WTC11 (cell line): Measurements from ENCODE around the gene SLC30A2.

Experiments used
- CBFB ChIP-seq: sonication (generic); formaldehyde crosslinking; IDR thresholded peaks from 2 replicates; pipeline ENCODE4 v1.8.1; 2022; ENCODE audit warnings: mild to moderate bottlenecking, low read depth, missing genetic modification reagents
- CTCF ChIP-seq: fragments of 200-600 bp; IDR thresholded peaks from 2 replicates; pipeline ENCODE4 v1.8.0; 2022; ENCODE audit warnings: antibody characterized with exemption
- ETV6 ChIP-seq: sonication (generic); formaldehyde crosslinking; IDR thresholded peaks from 2 replicates; pipeline ENCODE4 v1.8.1; 2022; ENCODE audit warnings: mild to moderate bottlenecking, missing genetic modification reagents
- HMGXB4 ChIP-seq: sonication (generic); formaldehyde crosslinking; IDR thresholded peaks from 2 replicates; pipeline ENCODE4 v1.8.1; 2023; ENCODE audit warnings: mild to moderate bottlenecking, moderate library complexity, missing genetic modification reagents
- NR1H2 ChIP-seq: sonication (generic); formaldehyde crosslinking; IDR thresholded peaks from 2 replicates; pipeline ENCODE4 v1.9.0; 2021; ENCODE audit warnings: mild to moderate bottlenecking, moderate library complexity, missing genetic modification reagents
- SP1 ChIP-seq: sonication (generic); formaldehyde crosslinking; conservative IDR thresholded peaks from 2 replicates; pipeline ENCODE4 v1.8.1; 2022; ENCODE audit warnings: missing genetic modification reagents
- STAT6 ChIP-seq: sonication (generic); formaldehyde crosslinking; conservative IDR thresholded peaks from 2 replicates; pipeline ENCODE4 v1.8.1; 2023; ENCODE audit warnings: mild to moderate bottlenecking, low read depth, missing genetic modification reagents, moderate library complexity
- USF1 ChIP-seq: sonication (generic); formaldehyde crosslinking; IDR thresholded peaks from 2 replicates; pipeline ENCODE4 v1.8.0; 2022; ENCODE audit warnings: mild to moderate bottlenecking, missing genetic modification reagents
- USF2 ChIP-seq: sonication (generic); formaldehyde crosslinking; IDR thresholded peaks from 2 replicates; pipeline ENCODE4 v1.8.1; 2023; ENCODE audit warnings: mild to moderate bottlenecking, missing genetic modification reagents, moderate library complexity
- ZNF138 ChIP-seq: sonication (generic); formaldehyde crosslinking; conservative IDR thresholded peaks from 2 replicates; pipeline ENCODE4 v1.8.1; 2022; ENCODE audit warnings: mild to moderate bottlenecking, moderate library complexity, missing genetic modification reagents
- ZNF423 ChIP-seq: fragments of 250-450 bp; sonication (Bioruptor Pico); IDR thresholded peaks from 2 replicates; pipeline ENCODE4 v2.1.2; 2022; ENCODE audit warnings: mild to moderate bottlenecking, moderate library complexity

GRCh38 chr1:26035203-26035958 is 10.5 kb downstream of the SLC30A2 start:
- TF ChIP-seq CTCF (no peak), SP1 (CRISPR knock-in tag) (peak; percentile 80), ZNF138 (CRISPR knock-in tag) (no peak), STAT6 (CRISPR knock-in tag) (no peak), USF1 (CRISPR knock-in tag) (no peak), NR1H2 (CRISPR knock-in tag) (no peak), HMGXB4 (CRISPR knock-in tag) (no peak; the same call in 1 of the 2 replicates), CBFB (CRISPR knock-in tag) (no peak), ETV6 (no peak), USF2 (CRISPR knock-in tag) (no peak), ZNF423 (peak; percentile 82)
